NCI-H226 (cell line): Measurements from ENCODE around the gene SRP68.

Source experiments
- DNase-seq: peaks from one replicate; pipeline ENCODE4 v3.0.0-alpha.2; 2015

SRP68 gene

GRCh38 chr17:75996665-75997590 lies 75.4 kb downstream of the SRP68 start:
- DNase-seq, result peak; percentile 55

GRCh38 chr17:75995385-75995925 lies 76.9 kb downstream of the SRP68 start:
- DNase-seq, result no peak

GRCh38 chr17:75994802-75995370 lies 77.4 kb downstream of the SRP68 start:
- DNase-seq, result no peak

- no peak for DNase-seq
Observed at GRCh38 chr17:75991396-75991795, 80.9 kb downstream of the SRP68 start.
